Colonic mucosa (tissue), 4 donors: ENCODE results near the gene SLIT3. TPM values are rescaled to one million over a fixed set of nuclear protein-coding genes. Genes with fewer than 3 reads are reported as not detected.

Source experiments
- DNase-seq: peaks from one replicate; pipeline ENCODE4 v3.0.0-alpha.2; 2020
- H3K27ac ChIP-seq: fragments of 200-600 bp; one replicate; pipeline ENCODE4 v1.8.0; 2021
- H3K27me3 ChIP-seq: fragments of 200-600 bp; one replicate; pipeline ENCODE4 v1.8.0; 2021
- H3K36me3 ChIP-seq: fragments of 200-600 bp; one replicate; pipeline ENCODE4 v1.8.0; 2021
- H3K4me1 ChIP-seq: fragments of 200-600 bp; one replicate; pipeline ENCODE4 v1.8.0; 2021; ENCODE audit warnings: mild to moderate bottlenecking
- H3K4me3 ChIP-seq: fragments of 200-600 bp; one replicate; pipeline ENCODE4 v1.8.0; 2021
- H3K9ac ChIP-seq, 2 donors: one replicate each; pipeline ENCODE4 v1.7.0; 2013; ENCODE audit warnings: control low read depth in 2 of 2, low read depth in 2 of 2, low read length in 2 of 2
- H3K9me3 ChIP-seq: fragments of 200-600 bp; one replicate; pipeline ENCODE4 v1.8.0; 2021
- intact Hi-C: fragments of 100-400 bp; cut with DNase I; formaldehyde crosslinking; loops from one replicate; pipeline ENCODE4 v1.14.1; 2022
- total RNA-seq, 2 donors: library from RNA; stranded (reverse); fragmentation: NEBNext Ultra II Directional in 1 of 2; extraction: Animal tissue kit (Norgen Biotek cat#: 25700) in 1 of 2; gene quantifications; one replicate each; pipeline ENCODE4 v1.2.1, GENCODE V29; 2021
- TF ChIP-seq, protein P1 (sequence below): fragments of 200-600 bp; IDR thresholded peaks from one replicate; pipeline ENCODE4 v1.8.0; 2022; ENCODE audit warnings: antibody characterized with exemption, mild to moderate bottlenecking
- donor health status: healthy.
- donor health status: DM: no; HTN: no; CAD: no.
- donor health status: DM: no; HTN: no; CAD: no.

SLIT3 gene
- total RNA-seq, 2 donors from 2014 or later: 3.4 to 7.6 TPM

DNA sequence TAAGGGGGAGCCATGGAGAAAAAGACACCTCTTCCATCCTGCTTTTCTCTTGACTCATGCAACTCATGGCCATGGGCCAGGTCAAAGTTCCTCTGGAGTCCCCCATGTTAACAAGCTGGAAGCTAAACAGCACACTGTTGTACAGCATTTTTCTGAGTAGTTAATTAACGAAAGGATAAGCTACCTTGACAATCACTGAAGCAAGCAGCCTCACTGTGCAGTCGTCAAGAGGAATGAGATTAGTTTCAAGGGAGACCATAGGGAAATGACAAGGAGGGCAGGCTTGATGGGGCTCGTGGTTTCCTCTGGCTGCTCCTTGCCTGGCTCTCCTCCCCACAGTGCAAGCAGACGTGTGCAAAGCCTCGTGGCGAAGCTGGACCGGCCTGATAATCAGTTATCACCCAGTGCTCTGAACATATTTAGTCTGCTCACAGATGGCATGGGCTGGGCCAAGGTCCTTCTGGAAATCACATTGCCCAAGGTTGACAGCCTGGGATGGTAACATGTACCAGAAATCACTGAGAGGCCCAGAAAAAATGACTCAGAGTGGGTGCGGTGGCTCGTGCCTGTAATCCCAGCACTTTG, 209.5 kb downstream of the SLIT3 start:
- Histone ChIP-seq H3K27me3 (no peaks in the 10 kb centered on the region), H3K27ac (no peak overlapping the region), H3K4me1 (no peaks in the 10 kb centered on the region), H3K4me3 (no peak overlapping the region), H3K9ac (no peak overlapping the region), H3K36me3 (no peaks in the 10 kb centered on the region), H3K9me3 (no peaks in the 10 kb centered on the region)
- intact Hi-C loops: no loop called here
- TF ChIP-seq, protein P1, sequence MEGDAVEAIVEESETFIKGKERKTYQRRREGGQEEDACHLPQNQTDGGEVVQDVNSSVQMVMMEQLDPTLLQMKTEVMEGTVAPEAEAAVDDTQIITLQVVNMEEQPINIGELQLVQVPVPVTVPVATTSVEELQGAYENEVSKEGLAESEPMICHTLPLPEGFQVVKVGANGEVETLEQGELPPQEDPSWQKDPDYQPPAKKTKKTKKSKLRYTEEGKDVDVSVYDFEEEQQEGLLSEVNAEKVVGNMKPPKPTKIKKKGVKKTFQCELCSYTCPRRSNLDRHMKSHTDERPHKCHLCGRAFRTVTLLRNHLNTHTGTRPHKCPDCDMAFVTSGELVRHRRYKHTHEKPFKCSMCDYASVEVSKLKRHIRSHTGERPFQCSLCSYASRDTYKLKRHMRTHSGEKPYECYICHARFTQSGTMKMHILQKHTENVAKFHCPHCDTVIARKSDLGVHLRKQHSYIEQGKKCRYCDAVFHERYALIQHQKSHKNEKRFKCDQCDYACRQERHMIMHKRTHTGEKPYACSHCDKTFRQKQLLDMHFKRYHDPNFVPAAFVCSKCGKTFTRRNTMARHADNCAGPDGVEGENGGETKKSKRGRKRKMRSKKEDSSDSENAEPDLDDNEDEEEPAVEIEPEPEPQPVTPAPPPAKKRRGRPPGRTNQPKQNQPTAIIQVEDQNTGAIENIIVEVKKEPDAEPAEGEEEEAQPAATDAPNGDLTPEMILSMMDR: no peak
- no peak for DNase-seq

DNA sequence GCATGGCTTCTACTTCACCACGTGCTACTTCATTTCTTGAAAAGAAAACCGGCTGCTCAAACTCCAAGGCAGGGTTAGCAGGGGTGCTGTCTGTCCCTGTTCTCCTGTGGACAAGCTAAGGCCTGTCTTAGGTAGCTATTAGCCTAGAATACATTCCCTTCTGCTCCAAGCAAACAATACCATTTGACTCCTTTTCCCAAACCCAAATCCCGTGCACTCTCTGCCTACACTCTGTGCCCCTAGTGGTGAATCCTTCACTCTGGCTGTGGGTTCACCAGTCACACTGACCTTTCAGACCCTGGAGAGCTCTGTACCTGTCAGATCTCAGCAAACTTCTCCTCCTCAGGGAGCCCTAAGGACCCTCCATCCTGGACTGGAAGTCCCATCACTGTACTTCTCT, 211.6 kb downstream of the SLIT3 start:
- intact Hi-C loops: no loop called here
- no peak overlapping the region for H3K4me3 ChIP-seq
- H3K36me3 ChIP-seq: no peaks in the 10 kb centered on the region
- H3K9me3 ChIP-seq: no peaks in the 10 kb centered on the region
- DNase-seq: no peak
- no peak overlapping the region for H3K27ac ChIP-seq
- H3K4me1 ChIP-seq: no peaks in the 10 kb centered on the region
- no peak overlapping the region for H3K9ac ChIP-seq
- H3K27me3 ChIP-seq: no peaks in the 10 kb centered on the region
- TF ChIP-seq, protein P1: no peak

DNA sequence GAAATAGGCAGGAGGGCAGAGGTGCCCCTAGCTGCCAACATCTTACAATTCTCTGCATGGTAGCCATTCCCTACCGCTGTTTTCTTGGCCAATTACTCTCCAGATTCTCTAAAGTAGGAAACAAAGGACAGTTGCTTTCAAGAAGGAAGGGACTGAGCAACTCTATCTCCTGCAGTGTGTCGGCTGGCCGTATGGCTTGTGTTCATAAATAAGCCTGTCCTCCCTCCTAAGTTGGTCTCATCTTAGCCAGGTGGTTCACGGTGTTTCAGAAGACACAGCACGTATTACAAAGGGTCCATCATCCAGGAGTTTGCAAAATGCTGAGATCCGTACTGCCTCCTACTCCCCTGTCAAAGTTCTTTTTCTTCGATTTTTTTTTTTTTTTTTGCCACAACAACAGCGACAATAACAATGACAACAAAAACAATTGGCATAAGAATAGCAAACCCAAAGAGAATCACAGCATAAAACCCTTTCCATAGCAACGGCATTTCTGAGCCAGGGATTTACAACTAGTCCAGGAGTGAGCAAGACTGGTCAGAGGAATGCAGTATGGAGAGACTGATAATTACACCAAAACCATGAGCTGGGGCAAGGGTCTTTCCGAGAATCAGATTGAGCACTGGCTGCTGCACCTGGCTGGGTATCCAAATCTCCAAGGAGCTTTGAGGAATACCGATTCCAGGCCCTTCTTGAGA, 212.8 kb downstream of the SLIT3 start:
- TF ChIP-seq, protein P1: no peak

DNA sequence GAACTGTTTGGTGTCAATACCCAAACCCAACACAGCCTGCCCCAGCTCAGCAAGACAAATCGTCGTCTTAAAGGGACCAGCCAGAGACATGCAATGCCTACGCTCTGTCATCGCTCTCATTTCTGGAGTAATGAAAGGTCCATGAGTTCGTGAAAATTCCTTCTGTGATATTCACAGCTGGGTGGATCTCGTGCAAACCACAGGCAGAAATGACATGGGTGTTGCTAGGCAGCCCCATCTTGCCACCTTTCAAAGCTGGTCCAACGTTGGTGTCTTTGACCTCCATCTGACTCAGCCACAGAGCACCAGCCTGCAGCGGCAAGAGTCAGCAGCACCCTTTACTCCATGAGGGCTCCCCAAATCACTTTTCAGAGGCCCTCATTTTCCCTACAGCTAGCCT, 215.3 kb downstream of the SLIT3 start:
- Histone ChIP-seq H3K9ac (no peak overlapping the region), H3K27me3 (no peaks in the 10 kb centered on the region), H3K4me3 (no peak overlapping the region), H3K36me3 (no peaks in the 10 kb centered on the region), H3K27ac (no peak overlapping the region), H3K4me1 (no peaks in the 10 kb centered on the region), H3K9me3 (no peaks in the 10 kb centered on the region)
- intact Hi-C loops: no loop called here
- DNase-seq: no peak
- TF ChIP-seq, protein P1: no peak

More for the DNA sequence above, 212.8 kb downstream of the SLIT3 start:
- no peak for DNase-seq
- Histone ChIP-seq H3K9ac (no peak overlapping the region), H3K4me1 (no peaks in the 10 kb centered on the region), H3K27ac (no peak overlapping the region), H3K36me3 (no peaks in the 10 kb centered on the region), H3K4me3 (no peak overlapping the region), H3K27me3 (no peaks in the 10 kb centered on the region), H3K9me3 (no peaks in the 10 kb centered on the region)
- intact Hi-C loops: no loop called here

DNA sequence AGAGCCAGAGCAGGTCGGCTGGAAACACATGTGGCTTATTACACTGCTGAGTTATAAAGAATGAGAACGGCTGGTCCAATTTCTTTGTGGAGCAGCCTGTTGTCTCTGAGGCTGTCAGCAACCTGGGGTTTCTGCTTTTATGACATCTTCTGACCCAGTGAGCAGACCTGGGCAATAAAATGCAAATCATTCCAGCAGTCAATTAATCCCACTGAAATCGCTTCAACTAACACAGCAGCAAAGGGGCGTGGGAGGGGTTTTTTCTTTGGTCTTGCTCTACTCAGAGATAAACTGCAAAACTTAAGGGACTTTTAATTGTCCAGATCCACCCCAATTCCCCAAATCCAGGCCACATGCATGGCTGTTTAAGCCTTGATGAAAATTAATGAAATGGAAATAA, 215.7 kb downstream of the SLIT3 start:
- H3K9me3 ChIP-seq: no peaks in the 10 kb centered on the region
- no peak overlapping the region for H3K9ac ChIP-seq
- DNase-seq: no peak
- intact Hi-C loops: no loop called here
- no peaks in the 10 kb centered on the region for H3K36me3 ChIP-seq
- TF ChIP-seq, protein P1: no peak
- no peak overlapping the region for H3K27ac ChIP-seq
- no peaks in the 10 kb centered on the region for H3K27me3 ChIP-seq
- no peaks in the 10 kb centered on the region for H3K4me1 ChIP-seq
- no peak overlapping the region for H3K4me3 ChIP-seq
